ENCODE results near the gene CAST.

The CAST gene

GRCh38 chr5:96743065-96743768 lies 81.0 kb downstream of the CAST start:
- in situ Hi-C loops (cut with MboI; ENCODE audit: low sequenced_read_pairs): loop anchor here (10.0 kb wide), 1 partner anchor 422 kb away; no protein-coding TSS in a partner anchor

- in situ Hi-C loops (cut with MboI; ENCODE audit: low sequenced_read_pairs): loop anchor here (10.0 kb wide), 1 partner anchor 421 kb away; no protein-coding TSS in a partner anchor
Observed at GRCh38 chr5:96743805-96744204, 81.6 kb downstream of the CAST start.

GRCh38 chr5:96744218-96744617 lies 82.0 kb downstream of the CAST start:
- in situ Hi-C loops (cut with MboI; ENCODE audit: low sequenced_read_pairs): loop anchor here (10.0 kb wide), 1 partner anchor 421 kb away; no protein-coding TSS in a partner anchor

GRCh38 chr5:96745025-96745424 lies 82.8 kb downstream of the CAST start:
- in situ Hi-C loops (cut with MboI; ENCODE audit: low sequenced_read_pairs): loop anchor here (10.0 kb wide), 1 partner anchor 420 kb away; no protein-coding TSS in a partner anchor

GRCh38 chr5:96745844-96746531 lies 83.8 kb downstream of the CAST start:
- in situ Hi-C loops (cut with MboI; ENCODE audit: low sequenced_read_pairs): loop anchor here (10.0 kb wide), 1 partner anchor 419 kb away; no protein-coding TSS in a partner anchor

- in situ Hi-C loops (cut with MboI; ENCODE audit: low sequenced_read_pairs): loop anchor here (10.0 kb wide), 1 partner anchor 417 kb away; no protein-coding TSS in a partner anchor
Observed at GRCh38 chr5:96747720-96748119, 85.5 kb downstream of the CAST start.

GRCh38 chr5:96750110-96750822 lies 88.1 kb downstream of the CAST start:
- in situ Hi-C loops (cut with MboI; ENCODE audit: low sequenced_read_pairs): no loop called here

- in situ Hi-C loops (cut with MboI; ENCODE audit: low sequenced_read_pairs): no loop called here
Observed at GRCh38 chr5:96751203-96752169, 89.3 kb downstream of the CAST start.

- in situ Hi-C loops (cut with MboI; ENCODE audit: low sequenced_read_pairs): no loop called here
Observed at GRCh38 chr5:96752341-96753016, 90.3 kb downstream of the CAST start.

GRCh38 chr5:96753017-96753397 lies 90.8 kb downstream of the CAST start:
- in situ Hi-C loops (cut with MboI; ENCODE audit: low sequenced_read_pairs): no loop called here

- in situ Hi-C loops (cut with MboI; ENCODE audit: low sequenced_read_pairs): no loop called here
Observed at GRCh38 chr5:96753848-96754247, 91.7 kb downstream of the CAST start.

- in situ Hi-C loops (cut with MboI; ENCODE audit: low sequenced_read_pairs): no loop called here
Observed at GRCh38 chr5:96755851-96756250, 93.7 kb downstream of the CAST start.

- in situ Hi-C loops (cut with MboI; ENCODE audit: low sequenced_read_pairs): no loop called here
Observed at GRCh38 chr5:96756985-96757384, 94.8 kb downstream of the CAST start.

- in situ Hi-C loops (cut with MboI; ENCODE audit: low sequenced_read_pairs): no loop called here
Observed at GRCh38 chr5:96758621-96759020, 96.4 kb downstream of the CAST start.

GRCh38 chr5:96761618-96762017 lies 99.4 kb downstream of the CAST start:
- in situ Hi-C loops (cut with MboI; ENCODE audit: low sequenced_read_pairs): no loop called here

GRCh38 chr5:96763026-96763425 lies 100.8 kb downstream of the CAST start:
- in situ Hi-C loops (cut with MboI; ENCODE audit: low sequenced_read_pairs): no loop called here

- in situ Hi-C loops (cut with MboI; ENCODE audit: low sequenced_read_pairs): no loop called here
Observed at GRCh38 chr5:96765043-96765442, 102.9 kb downstream of the CAST start.

- in situ Hi-C loops (cut with MboI; ENCODE audit: low sequenced_read_pairs): no loop called here
Observed at GRCh38 chr5:96768708-96769251, 106.6 kb downstream of the CAST start.

GRCh38 chr5:96771395-96771794 lies 109.2 kb downstream of the CAST start:
- in situ Hi-C loops (cut with MboI; ENCODE audit: low sequenced_read_pairs): no loop called here

Data from HL-60/S4 treated with phorbol 12-myristate 13-acetate at 8.2 ng/mL for 4 days and 3 days (cell line).